ENCODE results near the gene SMTNL2.
"Not testable (repeated sequence)": the region's sequence is repeated elsewhere in the genome, so short reads cannot be mapped to it uniquely, and the experiment has no call there.

Gene SMTNL2

DNA sequence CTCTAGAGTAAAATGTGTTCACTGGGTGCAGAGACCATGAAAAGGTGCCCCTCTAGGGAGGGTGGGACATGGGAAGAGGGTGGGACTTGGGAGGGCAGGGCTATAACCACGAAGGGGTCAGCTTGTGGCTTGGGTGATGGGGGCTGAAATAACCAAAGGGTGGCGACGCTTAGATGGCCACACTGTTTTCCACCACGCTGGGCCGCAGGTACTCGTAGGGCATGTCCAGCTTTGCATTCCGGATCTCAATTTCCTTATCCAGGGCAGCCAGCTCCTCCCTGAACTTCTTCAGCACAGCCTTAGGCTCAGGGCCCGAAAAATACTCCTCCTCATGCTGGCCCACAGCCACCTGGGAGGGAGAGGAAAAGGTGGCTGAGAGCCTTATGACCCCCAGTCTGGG, 47.1 kb downstream of the SMTNL2 start:
- in situ Hi-C loops (cut with MboI; ENCODE audit: low sequenced_read_pairs) = no loop called here

GRCh38 chr17:4631836-4632580, 47.7 kb downstream of the SMTNL2 start:
- in situ Hi-C loops (cut with MboI; ENCODE audit: low sequenced_read_pairs) = no loop called here

- in situ Hi-C loops (cut with MboI; ENCODE audit: low sequenced_read_pairs) = no loop called here
These were observed 48.2 kb downstream of the SMTNL2 start for GRCh38 chr17:4632581-4632920.

- in situ Hi-C loops (cut with MboI; ENCODE audit: low sequenced_read_pairs) = no loop called here
These were observed 49.3 kb downstream of the SMTNL2 start for GRCh38 chr17:4633643-4634042.

DNA sequence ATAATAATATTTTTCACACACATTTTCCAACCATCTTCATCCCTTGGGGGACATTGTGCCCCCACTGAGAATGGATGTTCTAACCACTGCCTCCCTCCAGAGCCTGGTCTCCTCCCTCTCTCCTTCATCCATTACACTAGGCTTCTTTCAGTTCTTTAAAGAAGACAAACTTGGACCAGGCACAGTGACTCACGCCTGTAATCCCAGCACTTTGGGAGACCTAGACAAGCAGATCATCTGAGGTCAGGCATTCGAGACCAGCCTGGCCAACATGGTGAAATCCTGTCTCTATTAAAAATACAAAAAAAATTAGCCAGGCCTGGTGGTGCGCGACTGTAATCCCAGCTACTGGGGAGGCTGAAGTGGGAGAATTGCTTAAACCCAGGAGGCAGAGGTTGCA, 50.6 kb downstream of the SMTNL2 start:
- in situ Hi-C loops (cut with MboI; ENCODE audit: low sequenced_read_pairs) = no loop called here

DNA sequence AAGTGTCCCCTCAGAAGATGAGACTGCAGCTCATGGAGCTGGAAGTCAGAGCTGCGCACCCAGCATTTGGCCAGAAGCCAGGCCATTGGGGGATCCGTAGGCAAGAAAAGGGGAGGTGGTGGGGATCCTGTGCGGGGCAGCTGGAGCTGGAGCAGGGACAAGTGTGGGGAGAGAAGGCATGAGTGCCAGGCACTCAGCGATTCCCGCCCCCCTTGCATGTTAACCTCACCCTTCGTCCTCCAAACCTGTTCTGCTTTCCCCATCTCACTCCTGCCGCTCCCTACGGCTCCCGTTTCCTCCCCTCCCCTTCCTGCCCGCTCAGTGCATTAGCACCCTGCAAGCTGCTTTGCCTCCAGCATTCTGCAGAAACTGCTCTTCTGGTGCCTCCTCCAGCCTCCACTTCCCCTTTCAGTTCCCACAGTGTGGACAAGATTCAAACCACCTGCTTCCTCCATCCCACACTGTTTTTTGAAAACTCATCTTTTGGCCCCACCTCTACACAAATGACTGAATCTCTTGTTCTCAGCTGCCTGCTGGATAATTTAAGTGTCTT, 51.6 kb downstream of the SMTNL2 start:
- in situ Hi-C loops (cut with MboI; ENCODE audit: low sequenced_read_pairs) = no loop called here

DNA sequence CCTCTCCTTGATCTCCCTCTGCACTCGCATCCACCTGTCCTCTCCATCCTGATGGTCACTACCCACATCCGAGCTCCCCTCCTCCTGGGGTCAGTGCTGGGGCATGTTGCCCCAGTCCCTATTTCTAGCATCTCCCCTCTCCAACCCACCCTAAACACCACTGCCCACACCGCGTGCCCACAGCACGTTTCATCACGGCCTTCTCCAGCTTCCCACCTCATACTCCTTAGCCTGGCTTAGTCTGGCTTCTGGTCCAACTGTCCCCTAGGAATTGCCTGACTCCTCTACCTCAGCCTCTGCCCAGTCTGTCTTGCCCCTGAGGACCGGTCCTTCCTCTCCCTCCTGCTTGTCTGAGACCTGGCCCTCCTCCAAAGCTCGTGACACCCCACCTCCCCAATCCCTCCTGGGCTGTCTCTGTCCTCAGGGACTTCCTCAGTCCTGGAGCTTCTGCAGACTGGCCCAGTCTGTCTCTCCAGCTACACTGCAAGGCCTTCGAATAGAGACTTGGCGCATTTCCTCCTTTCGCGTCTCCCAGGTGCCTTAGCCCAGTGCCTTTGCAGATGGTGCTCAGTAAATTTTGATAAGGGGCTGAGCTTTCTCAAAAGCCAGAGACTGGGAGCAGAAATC, 52.3 kb downstream of the SMTNL2 start:
- in situ Hi-C loops (cut with MboI; ENCODE audit: low sequenced_read_pairs) = no loop called here

DNA sequence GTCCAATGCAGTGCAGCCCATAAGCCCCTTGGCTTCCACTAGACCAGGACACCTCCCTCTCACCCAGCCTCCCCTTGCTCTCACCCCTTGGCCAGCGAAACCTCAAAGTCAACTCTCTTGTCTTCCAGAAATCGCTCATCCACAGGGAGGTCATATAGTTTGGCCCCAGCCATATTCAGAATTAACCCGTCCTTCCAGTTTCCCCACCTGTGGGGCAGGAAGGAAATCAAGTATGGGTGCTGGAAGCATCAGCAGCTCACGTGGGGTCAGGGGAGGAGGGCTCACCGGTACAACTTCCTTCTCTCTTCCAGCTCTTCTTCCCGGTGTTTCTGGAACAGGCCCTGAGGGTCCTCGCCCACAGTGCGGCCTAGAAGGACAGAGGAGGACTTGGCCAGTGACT, 54.4 kb downstream of the SMTNL2 start:
- in situ Hi-C loops (cut with MboI; ENCODE audit: low sequenced_read_pairs) = not testable (repeated sequence)

GRCh38 chr17:4639301-4640059, 55.2 kb downstream of the SMTNL2 start:
- in situ Hi-C loops (cut with MboI; ENCODE audit: low sequenced_read_pairs) = not testable (repeated sequence)

DNA sequence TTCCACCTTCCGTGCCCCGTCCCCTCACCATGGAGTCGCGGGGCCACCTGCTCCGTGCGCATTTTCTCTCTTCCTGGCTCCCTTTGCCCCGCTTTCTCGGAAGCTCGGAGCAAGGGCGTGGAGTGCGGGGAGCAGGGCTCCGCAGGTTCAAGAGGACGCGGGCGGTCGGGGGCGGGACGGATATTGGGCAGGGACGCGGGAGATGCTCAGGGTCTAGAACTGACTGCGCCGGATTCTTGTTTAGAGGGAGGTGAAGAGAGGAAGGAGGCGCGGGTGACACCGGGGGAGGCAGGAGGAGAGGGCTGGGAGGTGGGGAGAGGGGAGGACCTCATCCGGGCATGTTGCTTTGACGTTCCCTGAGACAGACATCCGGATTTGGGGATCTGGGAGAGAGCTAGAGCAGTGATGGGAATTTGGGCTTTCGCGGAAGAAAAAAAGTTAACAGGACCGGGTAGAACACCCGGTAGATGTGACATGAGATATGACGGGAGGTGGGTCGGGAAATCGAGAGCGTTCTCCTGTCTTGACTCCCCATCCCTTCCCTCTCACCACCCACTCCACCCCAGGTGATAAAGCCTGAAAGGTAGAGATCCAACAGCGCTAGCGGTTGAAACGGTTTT, 56.4 kb downstream of the SMTNL2 start:
- in situ Hi-C loops (cut with MboI; ENCODE audit: low sequenced_read_pairs) = not testable (repeated sequence)

GRCh38 chr17:4641297-4642195, 57.2 kb downstream of the SMTNL2 start, which contains the start of gene ALOX15:
ALOX15 (minus strand) TSS chr17:4641678; CDS start chr17:4641651, 27 bp downstream.
- in situ Hi-C loops (cut with MboI; ENCODE audit: low sequenced_read_pairs) = no loop called here

GRCh38 chr17:4642286-4642685, 58.0 kb downstream of the SMTNL2 start:
- in situ Hi-C loops (cut with MboI; ENCODE audit: low sequenced_read_pairs) = no loop called here

DNA sequence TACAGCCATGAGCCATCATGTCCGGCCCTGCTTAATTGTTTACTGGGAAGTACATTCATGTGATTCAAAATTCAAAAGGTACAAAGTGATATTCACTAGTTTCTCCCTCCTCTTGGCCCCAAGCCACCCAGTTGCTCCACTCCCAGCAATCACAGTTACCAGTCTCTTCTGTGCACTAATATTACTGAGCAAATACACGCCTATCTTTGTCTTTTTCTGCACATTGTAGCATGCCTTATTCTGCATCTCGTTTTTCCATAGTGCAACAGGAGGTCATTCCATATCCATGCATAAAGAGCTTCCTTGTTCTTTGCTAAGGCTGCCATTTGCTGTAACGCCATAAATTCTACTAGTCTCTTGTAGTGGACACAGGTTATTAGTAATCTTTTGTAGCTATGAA, 59.3 kb downstream of the SMTNL2 start:
- in situ Hi-C loops (cut with MboI; ENCODE audit: low sequenced_read_pairs) = no loop called here

DNA sequence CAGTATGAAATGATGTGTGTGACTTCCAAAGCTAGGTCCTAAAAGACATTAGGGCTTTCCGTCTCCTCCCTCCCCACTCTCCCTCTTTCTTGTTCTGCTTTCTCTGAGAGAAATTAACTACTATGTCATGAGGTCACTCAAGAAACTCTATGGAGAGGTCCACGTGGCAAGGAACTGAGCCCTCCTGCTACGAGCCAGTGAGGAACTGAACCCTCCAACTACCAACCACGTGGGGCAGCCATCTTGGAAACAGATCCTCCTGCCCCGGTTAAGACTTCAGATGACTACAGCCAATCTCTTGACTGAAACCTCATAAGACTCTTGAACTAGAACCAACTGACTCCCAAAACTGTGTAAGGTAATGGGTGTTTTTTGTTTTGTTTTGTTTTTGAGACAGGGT, 61.3 kb downstream of the SMTNL2 start:
- in situ Hi-C loops (cut with MboI; ENCODE audit: low sequenced_read_pairs) = no loop called here

GRCh38 chr17:4648741-4649140, 64.4 kb downstream of the SMTNL2 start:
- in situ Hi-C loops (cut with MboI; ENCODE audit: low sequenced_read_pairs) = no loop called here

DNA sequence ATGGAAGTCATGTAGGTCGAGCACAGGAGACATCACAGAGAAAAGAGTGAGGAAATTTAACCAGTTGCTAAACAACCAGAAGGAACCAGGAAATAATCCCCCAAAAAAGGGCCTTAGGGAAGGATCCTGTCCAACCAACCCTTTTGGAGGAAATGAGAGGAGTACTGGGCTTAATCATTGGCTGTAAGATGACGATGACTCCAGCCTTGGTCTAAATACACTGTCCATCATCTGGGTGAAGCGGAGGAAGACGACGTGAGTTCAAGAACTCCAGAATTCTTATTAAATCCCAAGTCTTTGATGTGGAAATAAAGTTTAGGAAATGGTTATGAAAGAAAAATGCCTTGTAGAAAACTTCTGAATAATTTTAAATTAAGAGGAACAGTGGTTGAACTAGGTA, 68.7 kb downstream of the SMTNL2 start:
- in situ Hi-C loops (cut with MboI; ENCODE audit: low sequenced_read_pairs) = no loop called here

- in situ Hi-C loops (cut with MboI; ENCODE audit: low sequenced_read_pairs) = not testable (repeated sequence)
These were observed 71.6 kb downstream of the SMTNL2 start for GRCh38 chr17:4655933-4656332.

DNA sequence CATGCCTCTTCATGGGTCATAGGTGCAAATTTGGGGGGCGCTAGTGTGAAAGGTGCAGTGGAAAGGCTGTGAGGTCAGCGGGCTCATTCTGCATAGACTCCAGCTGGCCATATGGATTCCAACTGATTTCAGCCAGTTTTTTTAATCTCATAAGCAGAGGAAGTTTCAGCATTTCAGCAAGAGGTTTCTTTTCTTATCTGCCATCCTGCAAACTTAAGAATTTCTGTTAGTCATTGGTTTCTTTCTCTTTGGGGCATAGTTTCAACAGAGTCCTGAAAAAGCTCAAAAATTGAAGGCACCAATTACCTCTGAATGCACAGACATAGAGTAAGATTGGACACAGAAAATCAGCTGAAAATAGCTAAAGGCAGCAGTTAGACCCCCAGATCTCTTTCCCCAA, 73.3 kb downstream of the SMTNL2 start:
- in situ Hi-C loops (cut with MboI; ENCODE audit: low sequenced_read_pairs) = no loop called here
